Measurements from ENCODE around the gene CEPT1. TPM values are rescaled to one million over a fixed set of nuclear protein-coding genes. Genes with fewer than 3 reads are reported as not detected.
A peak's percentile ranks its signal among the peaks of the same experiment; 100 is the strongest.

CEPT1 gene
- total RNA-seq, 1 donor from 2014 or later: 24.2 TPM

DNA sequence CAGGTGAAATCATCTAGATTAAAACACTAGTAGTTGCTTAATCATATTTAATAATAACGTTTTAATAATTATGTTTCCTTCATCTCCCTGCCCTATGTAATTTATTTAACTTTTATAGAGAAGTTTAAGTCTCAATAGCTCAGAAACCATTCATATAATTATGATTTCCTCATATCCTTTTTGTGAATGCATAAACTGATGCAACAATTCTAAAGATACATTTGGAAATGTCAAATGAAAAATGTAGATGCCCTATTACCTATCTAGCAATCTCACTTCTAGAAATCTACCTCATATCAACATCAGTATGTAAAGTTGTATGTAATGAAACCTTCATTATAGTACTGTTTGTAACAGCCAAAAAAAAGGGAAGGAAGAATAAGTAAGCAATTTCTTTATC, 10.6 kb upstream of the CEPT1 start:
- H3K27me3 Mint-ChIP-seq (ENCODE audit: low read depth): no peaks in the 10 kb centered on the region
- TF ChIP-seq, protein P1, sequence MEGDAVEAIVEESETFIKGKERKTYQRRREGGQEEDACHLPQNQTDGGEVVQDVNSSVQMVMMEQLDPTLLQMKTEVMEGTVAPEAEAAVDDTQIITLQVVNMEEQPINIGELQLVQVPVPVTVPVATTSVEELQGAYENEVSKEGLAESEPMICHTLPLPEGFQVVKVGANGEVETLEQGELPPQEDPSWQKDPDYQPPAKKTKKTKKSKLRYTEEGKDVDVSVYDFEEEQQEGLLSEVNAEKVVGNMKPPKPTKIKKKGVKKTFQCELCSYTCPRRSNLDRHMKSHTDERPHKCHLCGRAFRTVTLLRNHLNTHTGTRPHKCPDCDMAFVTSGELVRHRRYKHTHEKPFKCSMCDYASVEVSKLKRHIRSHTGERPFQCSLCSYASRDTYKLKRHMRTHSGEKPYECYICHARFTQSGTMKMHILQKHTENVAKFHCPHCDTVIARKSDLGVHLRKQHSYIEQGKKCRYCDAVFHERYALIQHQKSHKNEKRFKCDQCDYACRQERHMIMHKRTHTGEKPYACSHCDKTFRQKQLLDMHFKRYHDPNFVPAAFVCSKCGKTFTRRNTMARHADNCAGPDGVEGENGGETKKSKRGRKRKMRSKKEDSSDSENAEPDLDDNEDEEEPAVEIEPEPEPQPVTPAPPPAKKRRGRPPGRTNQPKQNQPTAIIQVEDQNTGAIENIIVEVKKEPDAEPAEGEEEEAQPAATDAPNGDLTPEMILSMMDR (IDR thresholded peaks at IDR 0.05): no peak

DNA sequence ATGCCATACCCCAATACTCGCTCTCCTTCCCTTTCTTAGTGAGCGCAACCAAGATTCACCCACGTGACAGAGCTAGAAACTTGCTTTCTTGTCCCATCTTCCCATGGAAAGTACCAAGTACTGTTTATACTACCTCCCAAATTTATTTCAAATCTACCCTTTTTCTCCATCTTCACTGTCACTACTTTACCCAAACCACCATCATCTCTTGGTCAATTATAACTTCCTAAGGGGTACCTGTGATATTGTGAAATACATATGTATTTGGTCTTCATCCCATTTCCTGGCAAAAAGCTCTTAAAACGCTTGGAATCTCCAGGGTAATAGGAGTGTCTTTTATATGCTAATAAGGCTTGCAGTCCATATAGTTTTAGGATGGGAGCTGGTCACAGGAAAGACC, 8.3 kb upstream of the CEPT1 start:
- TF ChIP-seq, protein P1 (IDR thresholded peaks at IDR 0.05): no peak
- Mint-ChIP-seq H3K27me3 (ENCODE audit: low read depth) (no peaks in the 10 kb centered on the region), H3K36me3 (ENCODE audit: low read depth) (peaks cover 24% of the 10 kb centered on the region), H3K27ac (ENCODE audit: unreplicated experiment) (no peak overlapping the region), H3K9me3 (ENCODE audit: low read depth) (no peaks in the 10 kb centered on the region), H3K4me3 (ENCODE audit: unreplicated experiment) (no peak overlapping the region), H3K4me1 (ENCODE audit: low read depth) (no peaks in the 10 kb centered on the region)
- DNase-seq (ENCODE audit: low spot score): no peak

More for the DNA sequence above, 10.6 kb upstream of the CEPT1 start:
- no peak overlapping the region for H3K4me3 Mint-ChIP-seq (ENCODE audit: unreplicated experiment)
- H3K27ac Mint-ChIP-seq (ENCODE audit: unreplicated experiment): no peak overlapping the region
- H3K4me1 Mint-ChIP-seq (ENCODE audit: low read depth): no peaks in the 10 kb centered on the region
- no peak for DNase-seq (ENCODE audit: low spot score)
- H3K9me3 Mint-ChIP-seq (ENCODE audit: low read depth): no peaks in the 10 kb centered on the region
- peaks cover 22% of the 10 kb centered on the region for H3K36me3 Mint-ChIP-seq (ENCODE audit: low read depth)

DNA sequence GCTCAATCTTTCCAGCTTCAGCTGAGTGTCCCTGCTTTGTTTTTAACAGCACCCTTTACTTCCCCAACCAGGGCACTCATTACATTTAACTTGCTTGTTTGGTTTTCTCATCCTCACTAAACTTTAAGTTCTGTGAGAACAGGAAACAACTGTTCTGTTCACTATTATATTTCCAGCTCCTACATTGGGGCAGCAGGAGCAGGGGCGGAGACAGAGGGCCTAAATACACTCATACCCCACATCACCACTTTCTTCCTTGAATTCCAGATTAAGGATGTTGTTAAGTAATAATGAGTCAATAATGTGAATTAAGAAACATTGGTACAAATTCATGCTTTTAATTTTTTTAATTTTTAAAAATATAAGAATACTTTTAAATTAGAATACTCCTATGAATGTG, 6.2 kb upstream of the CEPT1 start:
- DNase-seq (ENCODE audit: low spot score): no peak
- Mint-ChIP-seq H3K27me3 (ENCODE audit: low read depth) (no peaks in the 10 kb centered on the region), H3K27ac (ENCODE audit: unreplicated experiment) (no peak overlapping the region), H3K4me3 (ENCODE audit: unreplicated experiment) (no peak overlapping the region), H3K36me3 (ENCODE audit: low read depth) (peaks cover 16% of the 10 kb centered on the region), H3K9me3 (ENCODE audit: low read depth) (no peaks in the 10 kb centered on the region), H3K4me1 (ENCODE audit: low read depth) (peaks cover 12% of the 10 kb centered on the region)
- TF ChIP-seq, protein P1 (IDR thresholded peaks at IDR 0.05): no peak

DNA sequence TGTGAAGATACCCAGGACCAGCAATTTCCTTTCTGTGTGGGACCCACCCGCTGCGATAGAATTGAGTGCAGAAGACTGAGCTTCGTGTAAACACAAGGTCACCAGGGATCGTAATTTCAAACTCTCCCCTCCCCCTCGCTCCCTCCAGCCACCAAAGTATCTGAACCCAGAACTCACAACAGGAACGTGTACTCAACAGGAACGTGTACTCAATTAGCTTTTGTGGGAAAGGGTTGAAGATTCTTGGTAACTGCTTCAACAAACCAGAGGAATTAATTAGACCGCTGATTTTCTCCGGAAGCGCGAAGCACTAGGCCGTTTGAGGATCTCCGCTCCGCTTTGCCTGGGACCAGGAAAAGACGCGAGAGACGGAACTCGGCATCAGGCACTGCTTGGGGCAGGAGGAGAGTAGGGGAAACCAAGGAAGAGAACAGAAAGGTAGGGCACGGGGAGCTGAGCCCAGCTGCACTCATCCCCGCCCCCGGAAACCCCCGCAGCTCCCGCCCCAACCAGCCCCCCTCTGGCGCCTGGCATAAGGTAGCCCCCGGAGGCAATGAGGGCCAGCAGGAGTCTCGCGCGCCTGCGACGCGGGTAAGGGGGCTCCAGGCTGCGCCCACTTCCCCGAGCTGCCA, 583 bp upstream of the CEPT1 start:
- TF ChIP-seq, protein P1 (IDR thresholded peaks at IDR 0.05): no peak

DNA sequence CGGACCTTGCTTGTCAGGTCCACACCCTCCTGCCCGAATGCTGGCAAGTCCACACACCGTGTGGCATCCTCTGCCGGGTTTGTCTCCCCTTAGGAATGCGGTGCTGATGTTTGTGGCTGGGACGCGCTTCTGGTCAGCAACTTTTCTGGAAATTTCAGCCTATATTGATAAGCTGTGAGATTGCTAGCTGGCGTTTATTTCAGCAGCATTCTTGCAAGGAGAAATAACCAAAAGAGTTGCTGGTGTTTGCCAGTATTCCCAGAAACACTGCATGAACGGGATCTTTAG, 601 bp downstream of the CEPT1 start:
- Mint-ChIP-seq H3K4me1 (ENCODE audit: low read depth) (peaks cover 35% of the 10 kb centered on the region), H3K4me3 (ENCODE audit: unreplicated experiment) (peak overlapping the region; percentile 98), H3K27me3 (ENCODE audit: low read depth) (no peaks in the 10 kb centered on the region), H3K9me3 (ENCODE audit: low read depth) (no peaks in the 10 kb centered on the region), H3K36me3 (ENCODE audit: low read depth) (peaks cover under 1% of the 10 kb centered on the region), H3K27ac (ENCODE audit: unreplicated experiment) (peak overlapping the region; percentile 99)
- TF ChIP-seq, protein P1 (IDR thresholded peaks at IDR 0.05): no peak
- DNase-seq (ENCODE audit: low spot score): no peak

More for the DNA sequence above, 583 bp upstream of the CEPT1 start:
- DNase-seq (ENCODE audit: low spot score): no peak
- peak overlapping the region; percentile 98 for H3K4me3 Mint-ChIP-seq (ENCODE audit: unreplicated experiment)
- no peaks in the 10 kb centered on the region for H3K9me3 Mint-ChIP-seq (ENCODE audit: low read depth)
- H3K27me3 Mint-ChIP-seq (ENCODE audit: low read depth): no peaks in the 10 kb centered on the region
- peak overlapping the region; percentile 99 for H3K27ac Mint-ChIP-seq (ENCODE audit: unreplicated experiment)
- peaks cover 4% of the 10 kb centered on the region for H3K36me3 Mint-ChIP-seq (ENCODE audit: low read depth)
- peaks cover 35% of the 10 kb centered on the region for H3K4me1 Mint-ChIP-seq (ENCODE audit: low read depth)
